HepG2 (cell line): Measurements from ENCODE around the gene MBD3L5. TPM values are rescaled to one million over a fixed set of nuclear protein-coding genes. Genes with fewer than 3 reads are reported as not detected.

Source experiments
- AHR ChIP-seq: IDR thresholded peaks from 2 replicates; pipeline ENCODE4 v1.6.1; 2018; ENCODE audit warnings: missing genetic modification reagents, missing compliant biosample characterization
- BORCS8-MEF2B ChIP-seq: sonication (generic); formaldehyde crosslinking; IDR thresholded peaks from 2 replicates; pipeline ENCODE4 v1.8.0; 2022; ENCODE audit warnings: mild to moderate bottlenecking, missing genetic modification reagents
- CBX1 ChIP-seq: IDR thresholded peaks from one replicate; pipeline ENCODE4 v1.6.1; 2016; ENCODE audit warnings: antibody characterized with exemption, low read depth
- GATAD2A ChIP-seq: IDR thresholded peaks from 2 replicates; pipeline ENCODE4 v1.6.1; 2016
- PHF5A ChIP-seq: IDR thresholded peaks from one replicate; pipeline ENCODE4 v1.6.1; 2018; ENCODE audit warnings: low read depth, missing genetic modification reagents; ENCODE audit not compliant: unreplicated experiment
- POGZ ChIP-seq: sonication (generic); formaldehyde crosslinking; IDR thresholded peaks from 2 replicates; pipeline ENCODE4 v1.4.0; 2020; ENCODE audit warnings: mild to moderate bottlenecking, missing genetic modification reagents
- SCMH1 ChIP-seq: sonication (generic); formaldehyde crosslinking; IDR thresholded peaks from 2 replicates; pipeline ENCODE4 v1.9.0; 2021; ENCODE audit warnings: missing genetic modification reagents, mild to moderate bottlenecking, borderline replicate concordance
- SMC3 ChIP-seq: IDR thresholded peaks from 2 replicates; pipeline ENCODE4 v1.6.1; 2011; ENCODE audit warnings: low read length, improper control_type of control experiment
- SRF ChIP-seq: IDR thresholded peaks from 2 replicates; pipeline ENCODE4 v1.6.1; 2011; ENCODE audit warnings: mild to moderate bottlenecking, low read depth, low read length, moderate library complexity
- TMF1 ChIP-seq: sonication (generic); formaldehyde crosslinking; IDR thresholded peaks from 2 replicates; pipeline ENCODE4 v1.8.1; 2022; ENCODE audit warnings: low read depth, missing genetic modification reagents
- ZC3H13 ChIP-seq: sonication (generic); formaldehyde crosslinking; IDR thresholded peaks from 2 replicates; pipeline ENCODE4 v1.8.1; 2023; ENCODE audit warnings: mild to moderate bottlenecking, missing genetic modification reagents, moderate library complexity
- ZFX ChIP-seq: sonication (generic); formaldehyde crosslinking; IDR thresholded peaks from 2 replicates; pipeline ENCODE4 v1.4.0; 2020; ENCODE audit warnings: mild to moderate bottlenecking, low read depth, missing genetic modification reagents, moderate library complexity
- ZNF232 ChIP-seq: sonication (generic); formaldehyde crosslinking; IDR thresholded peaks from 2 replicates; pipeline ENCODE4 v1.4.0; 2020; ENCODE audit warnings: missing genetic modification reagents, borderline replicate concordance
- ZNF253 ChIP-seq: sonication (generic); formaldehyde crosslinking; IDR thresholded peaks from 2 replicates; pipeline ENCODE4 v1.8.0; 2022; ENCODE audit warnings: mild to moderate bottlenecking, missing genetic modification reagents, borderline replicate concordance
- ZNF432 ChIP-seq: sonication (generic); formaldehyde crosslinking; IDR thresholded peaks from 2 replicates; pipeline ENCODE4 v1.5.0; 2020; ENCODE audit warnings: missing genetic modification reagents, mild to moderate bottlenecking, borderline replicate concordance
- ZNF484 ChIP-seq: sonication (generic); formaldehyde crosslinking; IDR thresholded peaks from 2 replicates; pipeline ENCODE4 v1.5.1; 2020; ENCODE audit warnings: mild to moderate bottlenecking, low read depth, missing genetic modification reagents, borderline replicate concordance
- ZNF816 ChIP-seq: sonication (generic); formaldehyde crosslinking; IDR thresholded peaks from 2 replicates; pipeline ENCODE4 v1.8.0; 2022; ENCODE audit warnings: missing genetic modification reagents, mild to moderate bottlenecking, borderline replicate concordance
- ZNF850 ChIP-seq: sonication (generic); formaldehyde crosslinking; conservative IDR thresholded peaks from 2 replicates; pipeline ENCODE4 v1.9.0; 2021; ENCODE audit warnings: mild to moderate bottlenecking, missing genetic modification reagents
- ZSCAN22 ChIP-seq: sonication (generic); formaldehyde crosslinking; IDR thresholded peaks from 2 replicates; pipeline ENCODE4 v1.4.0; 2020; ENCODE audit warnings: mild to moderate bottlenecking, missing genetic modification reagents
- polyA plus RNA-seq, 8 experiments: library from polyadenylated mRNA; depleted of rRNA in 3 of 8; stranded (reverse) in 7 of 8; unstranded in 1 of 8; fragments of >200 nt; fragmentation: Illumina TruSeq in 4 of 8; extraction: Trizol in 4 of 8; gene quantifications; 2 replicates each; pipeline versions ENCODE4 v1.2.1 to v1.2.3, GENCODE V29; 2011 to 2016; ENCODE audit warnings: low read depth in 4 of 8, missing spikeins in 1 of 8, mixed read lengths in 1 of 8; ENCODE audit not compliant: insufficient read depth in 1 of 8
- total RNA-seq, 5 experiments: library from RNA; depleted of rRNA; stranded (reverse); fragments of >200 nt; fragmentation: Illumina TruSeq; extraction: Trizol; gene quantifications; 2 replicates each; pipeline ENCODE4 v1.2.3, GENCODE V29; 2016; ENCODE audit warnings: low read depth in 1 of 5
- TF ChIP-seq, protein P1 (sequence below): sonication (generic); formaldehyde crosslinking; IDR thresholded peaks from 2 replicates; pipeline ENCODE4 v1.4.0; 2020; ENCODE audit warnings: missing genetic modification reagents
- TF ChIP-seq, protein P2 (sequence below): sonication (generic); formaldehyde crosslinking; IDR thresholded peaks from 2 replicates; pipeline ENCODE4 v1.4.0; 2020; ENCODE audit warnings: missing genetic modification reagents, mild to moderate bottlenecking, borderline replicate concordance
- TF ChIP-seq, protein P3 (sequence below): sonication (generic); formaldehyde crosslinking; IDR thresholded peaks from 2 replicates; pipeline ENCODE4 v1.4.0; 2020; ENCODE audit warnings: missing genetic modification reagents
- TF ChIP-seq, protein P4 (sequence below), 2 experiments: sonication (generic) in 1 of 2; formaldehyde crosslinking in 1 of 2; IDR thresholded peaks; 2 replicates each; pipeline versions ENCODE4 v1.4.0 to v1.6.1; 2018 to 2020; ENCODE audit warnings: missing genetic modification reagents in 2 of 2, borderline replicate concordance in 1 of 2, low read depth in 1 of 2, mild to moderate bottlenecking in 1 of 2, missing biosample characterization in 1 of 2

Gene MBD3L5
- total and polyA plus RNA-seq, 2 of the 13 experiments (the other 11 are each of a cell fraction or from before 2014, with no cell fraction given) = not detected

- TF ChIP-seq ZNF816 (CRISPR knock-in tag) = no peak
- TF ChIP-seq ZSCAN22 (CRISPR knock-in tag) = no peak
- no peak for TF ChIP-seq ZNF850 (CRISPR knock-in tag)
- TF ChIP-seq TMF1 (CRISPR knock-in tag) = no peak
- TF ChIP-seq ZC3H13 (CRISPR knock-in tag) = no peak
- no peak for TF ChIP-seq PHF5A
- no peak for TF ChIP-seq ZNF484 (CRISPR knock-in tag)
- TF ChIP-seq SCMH1 (CRISPR knock-in tag) = no peak
- TF ChIP-seq, protein P1, sequence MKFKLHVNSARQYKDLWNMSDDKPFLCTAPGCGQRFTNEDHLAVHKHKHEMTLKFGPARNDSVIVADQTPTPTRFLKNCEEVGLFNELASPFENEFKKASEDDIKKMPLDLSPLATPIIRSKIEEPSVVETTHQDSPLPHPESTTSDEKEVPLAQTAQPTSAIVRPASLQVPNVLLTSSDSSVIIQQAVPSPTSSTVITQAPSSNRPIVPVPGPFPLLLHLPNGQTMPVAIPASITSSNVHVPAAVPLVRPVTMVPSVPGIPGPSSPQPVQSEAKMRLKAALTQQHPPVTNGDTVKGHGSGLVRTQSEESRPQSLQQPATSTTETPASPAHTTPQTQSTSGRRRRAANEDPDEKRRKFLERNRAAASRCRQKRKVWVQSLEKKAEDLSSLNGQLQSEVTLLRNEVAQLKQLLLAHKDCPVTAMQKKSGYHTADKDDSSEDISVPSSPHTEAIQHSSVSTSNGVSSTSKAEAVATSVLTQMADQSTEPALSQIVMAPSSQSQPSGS (CRISPR knock-in tag) = no peak
- TF ChIP-seq AHR = no peak
- peak; percentile 74 for TF ChIP-seq ZFX (CRISPR knock-in tag)
- no peak for TF ChIP-seq ZNF253 (CRISPR knock-in tag)
- no peak for TF ChIP-seq CBX1
- no peak for TF ChIP-seq ZNF232 (CRISPR knock-in tag)
- no peak for TF ChIP-seq SRF
- TF ChIP-seq, protein P2, sequence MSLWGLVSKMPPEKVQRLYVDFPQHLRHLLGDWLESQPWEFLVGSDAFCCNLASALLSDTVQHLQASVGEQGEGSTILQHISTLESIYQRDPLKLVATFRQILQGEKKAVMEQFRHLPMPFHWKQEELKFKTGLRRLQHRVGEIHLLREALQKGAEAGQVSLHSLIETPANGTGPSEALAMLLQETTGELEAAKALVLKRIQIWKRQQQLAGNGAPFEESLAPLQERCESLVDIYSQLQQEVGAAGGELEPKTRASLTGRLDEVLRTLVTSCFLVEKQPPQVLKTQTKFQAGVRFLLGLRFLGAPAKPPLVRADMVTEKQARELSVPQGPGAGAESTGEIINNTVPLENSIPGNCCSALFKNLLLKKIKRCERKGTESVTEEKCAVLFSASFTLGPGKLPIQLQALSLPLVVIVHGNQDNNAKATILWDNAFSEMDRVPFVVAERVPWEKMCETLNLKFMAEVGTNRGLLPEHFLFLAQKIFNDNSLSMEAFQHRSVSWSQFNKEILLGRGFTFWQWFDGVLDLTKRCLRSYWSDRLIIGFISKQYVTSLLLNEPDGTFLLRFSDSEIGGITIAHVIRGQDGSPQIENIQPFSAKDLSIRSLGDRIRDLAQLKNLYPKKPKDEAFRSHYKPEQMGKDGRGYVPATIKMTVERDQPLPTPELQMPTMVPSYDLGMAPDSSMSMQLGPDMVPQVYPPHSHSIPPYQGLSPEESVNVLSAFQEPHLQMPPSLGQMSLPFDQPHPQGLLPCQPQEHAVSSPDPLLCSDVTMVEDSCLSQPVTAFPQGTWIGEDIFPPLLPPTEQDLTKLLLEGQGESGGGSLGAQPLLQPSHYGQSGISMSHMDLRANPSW = 0 out of 2 replicates have a peak, but pooled peaks have one; percentile 82
- no peak for TF ChIP-seq SMC3
- TF ChIP-seq GATAD2A (CRISPR knock-in tag) = no peak
- TF ChIP-seq, protein P3, sequence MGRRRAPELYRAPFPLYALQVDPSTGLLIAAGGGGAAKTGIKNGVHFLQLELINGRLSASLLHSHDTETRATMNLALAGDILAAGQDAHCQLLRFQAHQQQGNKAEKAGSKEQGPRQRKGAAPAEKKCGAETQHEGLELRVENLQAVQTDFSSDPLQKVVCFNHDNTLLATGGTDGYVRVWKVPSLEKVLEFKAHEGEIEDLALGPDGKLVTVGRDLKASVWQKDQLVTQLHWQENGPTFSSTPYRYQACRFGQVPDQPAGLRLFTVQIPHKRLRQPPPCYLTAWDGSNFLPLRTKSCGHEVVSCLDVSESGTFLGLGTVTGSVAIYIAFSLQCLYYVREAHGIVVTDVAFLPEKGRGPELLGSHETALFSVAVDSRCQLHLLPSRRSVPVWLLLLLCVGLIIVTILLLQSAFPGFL (CRISPR knock-in tag) = no peak
- TF ChIP-seq, protein P4, sequence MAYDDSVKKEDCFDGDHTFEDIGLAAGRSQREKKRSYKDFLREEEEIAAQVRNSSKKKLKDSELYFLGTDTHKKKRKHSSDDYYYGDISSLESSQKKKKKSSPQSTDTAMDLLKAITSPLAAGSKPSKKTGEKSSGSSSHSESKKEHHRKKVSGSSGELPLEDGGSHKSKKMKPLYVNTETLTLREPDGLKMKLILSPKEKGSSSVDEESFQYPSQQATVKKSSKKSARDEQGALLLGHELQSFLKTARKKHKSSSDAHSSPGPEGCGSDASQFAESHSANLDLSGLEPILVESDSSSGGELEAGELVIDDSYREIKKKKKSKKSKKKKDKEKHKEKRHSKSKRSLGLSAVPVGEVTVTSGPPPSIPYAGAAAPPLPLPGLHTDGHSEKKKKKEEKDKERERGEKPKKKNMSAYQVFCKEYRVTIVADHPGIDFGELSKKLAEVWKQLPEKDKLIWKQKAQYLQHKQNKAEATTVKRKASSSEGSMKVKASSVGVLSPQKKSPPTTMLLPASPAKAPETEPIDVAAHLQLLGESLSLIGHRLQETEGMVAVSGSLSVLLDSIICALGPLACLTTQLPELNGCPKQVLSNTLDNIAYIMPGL (CRISPR knock-in tag; IDR thresholded peaks at IDR 0.05; ENCODE audit: borderline replicate concordance in 1 of 2, low read depth in 1 of 2) = peak in 1 of 2 experiments; percentile 54; a peak in 1 of 4 replicates
- peak; percentile 34; the same call in 1 of the 2 replicates for TF ChIP-seq BORCS8-MEF2B (CRISPR knock-in tag)
- TF ChIP-seq POGZ (CRISPR knock-in tag) = peak; percentile 46; the same call in 1 of the 2 replicates
- no peak for TF ChIP-seq ZNF432 (CRISPR knock-in tag)
These were observed 38.9 kb downstream of the MBD3L5 start, which contains the start of gene ZNF557 (continued) for GRCh38 chr19:7069042-7069903.
